Spleen (tissue), 7 donors: Measurements from ENCODE around the gene FCGBP.

Experiments used
- POLR2A ChIP-seq, 3 donors: fragments of 450-650 bp; IDR thresholded peaks; one replicate each; pipeline ENCODE4 v1.5.1; 2017; ENCODE audit warnings: antibody characterized with exemption in 3 of 3, mild to moderate bottlenecking in 1 of 3
- POLR2AphosphoS5 ChIP-seq, 3 donors: sonication (generic); formaldehyde crosslinking; IDR thresholded peaks; one replicate each; pipeline ENCODE4 v1.5.1; 2017; ENCODE audit warnings: antibody characterized with exemption in 3 of 3
- TF ChIP-seq, protein P1 (sequence below), 11 experiments: fragments of 200-600 bp in 7 of 11; fragments of 450-650 bp in 4 of 11; sonication (generic) in 4 of 11; IDR thresholded peaks in 8 of 11; conservative IDR thresholded peaks in 3 of 11; 1 replicate in 7 of 11; 2 replicates in 4 of 11; pipeline versions ENCODE4 v1.4.0 to v1.8.0; 2016 to 2021; ENCODE audit warnings: antibody characterized with exemption in 11 of 11, inconsistent platforms in 4 of 11, mild to moderate bottlenecking in 1 of 11
- donor health status: DM: no; HTN: no; CAD: no; lungs with moderate emphysema.
- donor health status: DM: no; HTN: no; CAD: no.
- donor health status: DM: no; HTN: no; CAD: no.

DNA sequence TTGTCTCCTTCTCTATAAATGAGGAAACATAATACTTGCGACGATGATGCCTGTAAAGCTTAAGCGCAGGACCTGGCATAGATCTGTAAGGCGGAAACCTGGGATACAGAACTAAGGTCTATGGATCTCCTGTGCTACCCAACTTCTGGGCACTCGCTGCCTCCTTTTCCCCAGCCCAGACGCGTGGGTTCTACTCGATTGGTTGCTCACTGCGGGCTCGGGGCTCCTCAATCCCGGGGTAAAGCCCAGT, 35.9 kb upstream of the FCGBP start:
- TF ChIP-seq, protein P1, sequence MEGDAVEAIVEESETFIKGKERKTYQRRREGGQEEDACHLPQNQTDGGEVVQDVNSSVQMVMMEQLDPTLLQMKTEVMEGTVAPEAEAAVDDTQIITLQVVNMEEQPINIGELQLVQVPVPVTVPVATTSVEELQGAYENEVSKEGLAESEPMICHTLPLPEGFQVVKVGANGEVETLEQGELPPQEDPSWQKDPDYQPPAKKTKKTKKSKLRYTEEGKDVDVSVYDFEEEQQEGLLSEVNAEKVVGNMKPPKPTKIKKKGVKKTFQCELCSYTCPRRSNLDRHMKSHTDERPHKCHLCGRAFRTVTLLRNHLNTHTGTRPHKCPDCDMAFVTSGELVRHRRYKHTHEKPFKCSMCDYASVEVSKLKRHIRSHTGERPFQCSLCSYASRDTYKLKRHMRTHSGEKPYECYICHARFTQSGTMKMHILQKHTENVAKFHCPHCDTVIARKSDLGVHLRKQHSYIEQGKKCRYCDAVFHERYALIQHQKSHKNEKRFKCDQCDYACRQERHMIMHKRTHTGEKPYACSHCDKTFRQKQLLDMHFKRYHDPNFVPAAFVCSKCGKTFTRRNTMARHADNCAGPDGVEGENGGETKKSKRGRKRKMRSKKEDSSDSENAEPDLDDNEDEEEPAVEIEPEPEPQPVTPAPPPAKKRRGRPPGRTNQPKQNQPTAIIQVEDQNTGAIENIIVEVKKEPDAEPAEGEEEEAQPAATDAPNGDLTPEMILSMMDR (IDR thresholded peaks at IDR 0.05 in 8 of 11, conservative IDR thresholded peaks at IDR 0.05 in 3 of 11) = no peak
- no peak for TF ChIP-seq POLR2A (IDR thresholded peaks at IDR 0.05)
- no peak for TF ChIP-seq POLR2AphosphoS5 (IDR thresholded peaks at IDR 0.05)
